ENCODE measurements around the gene ULBP3.
A peak's percentile ranks its signal among the peaks of the same experiment; 100 is the strongest.

The ULBP3 gene

DNA sequence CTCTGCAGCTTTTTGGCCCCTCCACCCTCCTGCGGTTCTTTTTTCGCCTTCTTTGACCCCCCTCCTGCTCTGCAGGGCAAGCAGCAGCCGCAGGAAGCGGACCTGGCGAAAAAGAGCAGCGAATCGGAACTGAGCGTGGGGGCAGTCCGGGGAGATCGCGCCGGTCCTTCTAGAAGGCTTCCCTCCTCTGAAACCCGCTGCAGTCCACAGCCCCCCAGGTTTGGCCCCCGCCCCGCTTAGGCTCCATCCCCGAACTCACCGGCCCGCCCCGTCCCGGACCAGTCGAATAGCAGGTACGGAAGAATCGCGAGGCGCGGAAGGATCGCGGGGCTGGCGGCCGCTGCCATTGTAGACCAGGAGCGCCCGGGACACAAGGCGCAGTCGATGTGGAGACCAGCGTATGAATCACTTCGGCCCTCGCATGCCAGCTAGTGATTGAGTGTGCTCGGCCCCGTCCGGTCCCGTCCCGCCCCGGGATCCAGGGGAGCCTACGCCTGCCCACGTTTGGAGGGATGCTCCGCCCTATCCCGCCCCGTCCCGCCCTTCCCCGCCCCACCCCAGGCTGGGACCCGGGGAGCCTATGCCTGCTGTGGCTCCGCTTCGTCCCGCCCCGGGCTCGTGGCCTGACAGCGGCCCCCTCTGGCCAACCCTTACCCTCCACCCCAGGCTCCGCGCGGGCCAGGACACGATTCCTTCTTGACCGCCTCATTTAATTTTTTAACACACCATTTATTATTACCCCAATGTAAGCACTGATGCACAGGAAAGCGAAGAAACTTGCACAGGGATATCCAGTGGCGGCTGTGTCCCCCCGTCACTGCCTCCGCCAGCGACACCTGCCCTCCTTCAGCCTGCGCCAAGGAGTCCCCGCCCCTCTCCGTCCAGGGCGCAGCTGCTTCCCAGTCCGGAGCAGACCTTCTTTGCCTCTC lies at the start of gene ULBP3:
TSS of gene ULBP3 (minus strand) at position 402 of the 929 bp plus-strand sequence. CDS start at position 347, 55 bp downstream.
- peak; percentile 81 for DNase-seq (ENCODE audit: extremely low read depth, low read depth)
- peak within 1 kb of the TSS; percentile 60 for H3K4me3 ChIP-seq (replicated peaks; ENCODE audit: low read depth, low read length)
- TF ChIP-seq, protein P1, sequence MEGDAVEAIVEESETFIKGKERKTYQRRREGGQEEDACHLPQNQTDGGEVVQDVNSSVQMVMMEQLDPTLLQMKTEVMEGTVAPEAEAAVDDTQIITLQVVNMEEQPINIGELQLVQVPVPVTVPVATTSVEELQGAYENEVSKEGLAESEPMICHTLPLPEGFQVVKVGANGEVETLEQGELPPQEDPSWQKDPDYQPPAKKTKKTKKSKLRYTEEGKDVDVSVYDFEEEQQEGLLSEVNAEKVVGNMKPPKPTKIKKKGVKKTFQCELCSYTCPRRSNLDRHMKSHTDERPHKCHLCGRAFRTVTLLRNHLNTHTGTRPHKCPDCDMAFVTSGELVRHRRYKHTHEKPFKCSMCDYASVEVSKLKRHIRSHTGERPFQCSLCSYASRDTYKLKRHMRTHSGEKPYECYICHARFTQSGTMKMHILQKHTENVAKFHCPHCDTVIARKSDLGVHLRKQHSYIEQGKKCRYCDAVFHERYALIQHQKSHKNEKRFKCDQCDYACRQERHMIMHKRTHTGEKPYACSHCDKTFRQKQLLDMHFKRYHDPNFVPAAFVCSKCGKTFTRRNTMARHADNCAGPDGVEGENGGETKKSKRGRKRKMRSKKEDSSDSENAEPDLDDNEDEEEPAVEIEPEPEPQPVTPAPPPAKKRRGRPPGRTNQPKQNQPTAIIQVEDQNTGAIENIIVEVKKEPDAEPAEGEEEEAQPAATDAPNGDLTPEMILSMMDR (IDR thresholded peaks at IDR 0.05; ENCODE audit: low read depth, low read length, missing control alignments), result peak; percentile 52

- no peak overlapping the region for H3K4me3 ChIP-seq (replicated peaks; ENCODE audit: low read depth, low read length)
- TF ChIP-seq, protein P1 (IDR thresholded peaks at IDR 0.05; ENCODE audit: low read depth, low read length, missing control alignments), result no peak
- DNase-seq (ENCODE audit: extremely low read depth, low read depth), result no peak
Observed at GRCh38 chr6:150118627-150119026, 49.7 kb upstream of the ULBP3 start.

- H3K4me3 ChIP-seq (replicated peaks; ENCODE audit: low read depth, low read length), result no peak overlapping the region
- TF ChIP-seq, protein P1 (IDR thresholded peaks at IDR 0.05; ENCODE audit: low read depth, low read length, missing control alignments), result no peak
- no peak for DNase-seq (ENCODE audit: extremely low read depth, low read depth)
Observed at GRCh38 chr6:150118203-150118602, 49.3 kb upstream of the ULBP3 start.

DNA sequence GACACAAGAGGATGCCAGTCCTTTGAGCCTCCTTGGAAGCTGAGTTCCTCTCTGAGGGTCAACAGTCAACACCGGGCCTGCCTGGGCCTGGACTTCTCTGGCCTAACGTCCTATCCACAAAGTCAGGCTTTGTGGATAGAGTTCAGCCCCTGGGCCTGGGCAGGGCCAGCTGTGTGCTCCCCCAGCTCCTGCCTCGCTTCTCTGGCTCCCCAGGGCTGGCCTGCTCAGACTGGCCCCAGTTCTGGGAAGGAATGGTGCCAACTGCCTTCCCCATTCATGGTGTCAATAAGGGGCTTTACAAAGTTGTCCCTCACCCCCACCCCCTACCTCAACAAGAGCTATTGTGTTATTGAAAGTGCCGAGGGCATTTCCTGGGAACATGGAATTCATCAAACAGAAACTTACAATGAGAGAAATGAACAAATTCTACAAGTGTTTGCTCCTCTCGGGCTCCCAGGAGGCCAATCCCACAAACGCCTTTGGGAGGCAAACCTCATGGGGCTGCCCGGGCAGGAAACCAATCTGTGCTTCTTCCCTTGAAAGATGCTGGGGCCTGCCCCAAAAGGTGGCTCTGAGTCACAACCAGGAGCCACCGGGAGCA lies 47.4 kb upstream of the ULBP3 start:
- no peak for DNase-seq (ENCODE audit: extremely low read depth, low read depth)
- TF ChIP-seq, protein P1 (IDR thresholded peaks at IDR 0.05; ENCODE audit: low read depth, low read length, missing control alignments), result no peak
- no peak overlapping the region for H3K4me3 ChIP-seq (replicated peaks; ENCODE audit: low read depth, low read length)

- TF ChIP-seq, protein P1 (IDR thresholded peaks at IDR 0.05; ENCODE audit: low read depth, low read length, missing control alignments), result no peak
Observed at GRCh38 chr6:150115769-150116168, 46.8 kb upstream of the ULBP3 start.

DNA sequence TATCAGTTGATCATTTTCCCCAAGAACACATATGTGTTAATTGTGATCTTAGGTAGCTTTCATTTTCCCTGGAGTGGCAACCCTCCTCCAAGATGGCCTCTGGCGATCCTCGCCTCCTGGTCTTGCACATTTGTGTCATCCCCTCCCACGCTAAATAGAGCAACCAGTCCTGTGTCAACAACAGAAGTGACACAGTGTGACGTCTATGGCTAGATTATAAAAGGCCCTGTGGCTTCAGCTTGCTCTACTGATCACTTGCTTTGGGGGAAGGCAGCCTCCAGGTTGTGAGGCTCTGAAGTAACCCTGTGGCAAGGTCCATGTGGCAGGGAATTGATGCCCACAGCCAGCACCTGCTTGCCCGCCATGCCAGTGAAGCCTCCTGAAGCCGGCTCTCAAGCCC lies 43.3 kb upstream of the ULBP3 start:
- no peak for DNase-seq (ENCODE audit: extremely low read depth, low read depth)
- TF ChIP-seq, protein P1 (IDR thresholded peaks at IDR 0.05; ENCODE audit: low read depth, low read length, missing control alignments), result no peak
- no peak overlapping the region for H3K4me3 ChIP-seq (replicated peaks; ENCODE audit: low read depth, low read length)

More at GRCh38 chr6:150115769-150116168, 46.8 kb upstream of the ULBP3 start:
- DNase-seq (ENCODE audit: extremely low read depth, low read depth), result no peak
- H3K4me3 ChIP-seq (replicated peaks; ENCODE audit: low read depth, low read length), result no peak overlapping the region
